Mesangial cell (primary cell): Measurements from ENCODE around the gene CLIC3. TPM values are rescaled to one million over a fixed set of nuclear protein-coding genes. Genes with fewer than 3 reads are reported as not detected.

Experiments
- total RNA-seq: library from RNA; depleted of rRNA; stranded (reverse); fragments of >200 nt; gene quantifications from 2 replicates; pipeline ENCODE4 v1.2.3, GENCODE V29; 2015

The CLIC3 gene
- total RNA-seq = 16.5 and 47.4 TPM in 2 replicates

GRCh38 chr9:136996361-136997292 is at the start of gene CLIC3:
CLIC3 (minus strand) TSS chr9:136996568; CDS start chr9:136996543, 25 bp downstream.

GRCh38 chr9:137031904-137032640 is 35.7 kb upstream of the CLIC3 start, which contains the start of gene FUT7:
FUT7 (minus strand) TSS chr9:137032088; CDS start chr9:137031991, 97 bp downstream.

GRCh38 chr9:137027369-137028262 is 31.2 kb upstream of the CLIC3 start, which contains the start of gene ABCA2:
ABCA2 (minus strand) TSS chr9:137028237; CDS start chr9:137028140, 97 bp downstream.

GRCh38 chr9:136991993-136992818 is 4.2 kb downstream of the CLIC3 start, which contains the start of gene PAXX:
PAXX (plus strand) TSS chr9:136992422; CDS start chr9:136992444, 22 bp downstream.

GRCh38 chr9:136982232-136983051 is 13.9 kb downstream of the CLIC3 start, which contains the start of gene LCNL1:
LCNL1 (plus strand) TSS chr9:136982993; CDS start chr9:136983587, 594 bp downstream.

GRCh38 chr9:136977223-136977622 is 19.1 kb downstream of the CLIC3 start, which contains the start of gene PTGDS:
PTGDS (plus strand) TSS chr9:136977504; CDS start chr9:136977579, 75 bp downstream.

GRCh38 chr9:136951541-136952320 is 44.6 kb downstream of the CLIC3 start, which contains the start of gene LCN12:
LCN12 (plus strand) TSS chr9:136952273; CDS start chr9:136952328, 55 bp downstream.

Other genes with a start within 250 kb of the CLIC3 start
- gene LCN6, start 248.0 kb downstream of the CLIC3 start, total RNA-seq = not detected in 2 replicates
- not detected in 2 replicates for gene LCN8, start 238.3 kb downstream of the CLIC3 start, total RNA-seq
- not detected in 2 replicates for gene LCN15, start 232.1 kb downstream of the CLIC3 start, total RNA-seq
- gene TMEM141, start 205.2 kb downstream of the CLIC3 start, total RNA-seq = 82.4 and 97.8 TPM in 2 replicates
- 0.25 TPM in 1 of 2 replicates, not detected in the other for gene CCDC183, start 200.2 kb downstream of the CLIC3 start, total RNA-seq
- 117 and 144 TPM in 2 replicates for gene RABL6, start 188.6 kb downstream of the CLIC3 start, total RNA-seq
- gene AJM1, start 154.1 kb downstream of the CLIC3 start, total RNA-seq = 0.81 and 1.5 TPM in 2 replicates
- gene PHPT1, start 147.2 kb downstream of the CLIC3 start, total RNA-seq = 109 and 152 TPM in 2 replicates
- gene MAMDC4, start 144.2 kb downstream of the CLIC3 start, total RNA-seq = 1.8 and 3.2 TPM in 2 replicates
- 325 and 364 TPM in 2 replicates for gene EDF1, start 130.3 kb downstream of the CLIC3 start, total RNA-seq
- 10.9 and 22.7 TPM in 2 replicates for gene TRAF2, start 110.1 kb downstream of the CLIC3 start, total RNA-seq
- gene FBXW5, start 51.8 kb downstream of the CLIC3 start, total RNA-seq = 150 and 168 TPM in 2 replicates
- not detected in 2 replicates for gene C8G, start 51.3 kb downstream of the CLIC3 start, total RNA-seq
- gene LCN12, start 44.3 kb downstream of the CLIC3 start, total RNA-seq = 1.6 TPM in 1 of 2 replicates, not detected in the other
- gene PTGDS, start 19.1 kb downstream of the CLIC3 start, total RNA-seq = 4.2 and 463 TPM in 2 replicates
- 2.5 TPM in 1 of 2 replicates, not detected in the other for gene LCNL1, start 13.6 kb downstream of the CLIC3 start, total RNA-seq
- gene PAXX, start 4.1 kb downstream of the CLIC3 start, total RNA-seq = 49.2 and 65.2 TPM in 2 replicates
- 7.7 and 44.4 TPM in 2 replicates for gene ABCA2, start 31.7 kb upstream of the CLIC3 start, total RNA-seq
- not detected in 2 replicates for gene FUT7, start 35.5 kb upstream of the CLIC3 start, total RNA-seq
- 44.0 and 65.8 TPM in 2 replicates for gene NPDC1, start 49.6 kb upstream of the CLIC3 start, total RNA-seq
- gene ENTPD2, start 57.5 kb upstream of the CLIC3 start, total RNA-seq = not detected in 2 replicates
- 3.5 and 52.6 TPM in 2 replicates for gene SAPCD2, start 74.0 kb upstream of the CLIC3 start, total RNA-seq
- gene UAP1L1, start 80.9 kb upstream of the CLIC3 start, total RNA-seq = 6.4 and 13.4 TPM in 2 replicates
- 72.8 and 125 TPM in 2 replicates for gene MAN1B1, start 90.4 kb upstream of the CLIC3 start, total RNA-seq
- 65.3 and 87.8 TPM in 2 replicates for gene DPP7, start 118.2 kb upstream of the CLIC3 start, total RNA-seq
- gene GRIN1, start 142.6 kb upstream of the CLIC3 start, total RNA-seq = 0.13 TPM in 1 of 2 replicates, not detected in the other
- 0.16 TPM in 1 of 2 replicates, not detected in the other for gene LRRC26, start 173.5 kb upstream of the CLIC3 start, total RNA-seq
- gene TMEM210, start 175.5 kb upstream of the CLIC3 start, total RNA-seq = not detected in 2 replicates
- 19.6 and 22.9 TPM in 2 replicates for gene ANAPC2, start 192.0 kb upstream of the CLIC3 start, total RNA-seq
- gene SSNA1, start 192.1 kb upstream of the CLIC3 start, total RNA-seq = 79.7 and 97.1 TPM in 2 replicates
- 9.5 and 9.6 TPM in 2 replicates for gene TPRN, start 204.2 kb upstream of the CLIC3 start, total RNA-seq
- gene TMEM203, start 209.1 kb upstream of the CLIC3 start, total RNA-seq = 36.0 and 40.9 TPM in 2 replicates
- 15.2 and 24.0 TPM in 2 replicates for gene NDOR1, start 209.1 kb upstream of the CLIC3 start, total RNA-seq
- 1.6 and 5.3 TPM in 2 replicates for gene RNF208, start 225.7 kb upstream of the CLIC3 start, total RNA-seq
- 0.49 and 2.9 TPM in 2 replicates for gene CYSRT1, start 228.6 kb upstream of the CLIC3 start, total RNA-seq
- gene RNF224, start 230.9 kb upstream of the CLIC3 start, total RNA-seq = 0.25 TPM in 1 of 2 replicates, not detected in the other
- gene SLC34A3, start 234.3 kb upstream of the CLIC3 start, total RNA-seq = not detected in 2 replicates
- gene TUBB4B, start 244.7 kb upstream of the CLIC3 start, total RNA-seq = 179 and 1,107 TPM in 2 replicates